GM19023 (cell line): ENCODE measurements around the gene ZKSCAN8.

Source experiments
- ATAC-seq: cut with Tn5 transposase; IDR thresholded peaks from one replicate; pipeline ENCODE4 v1.9.1; 2021; ENCODE audit warnings: mild to moderate bottlenecking, moderate library complexity; ENCODE audit not compliant: unreplicated experiment

Gene ZKSCAN8

DNA sequence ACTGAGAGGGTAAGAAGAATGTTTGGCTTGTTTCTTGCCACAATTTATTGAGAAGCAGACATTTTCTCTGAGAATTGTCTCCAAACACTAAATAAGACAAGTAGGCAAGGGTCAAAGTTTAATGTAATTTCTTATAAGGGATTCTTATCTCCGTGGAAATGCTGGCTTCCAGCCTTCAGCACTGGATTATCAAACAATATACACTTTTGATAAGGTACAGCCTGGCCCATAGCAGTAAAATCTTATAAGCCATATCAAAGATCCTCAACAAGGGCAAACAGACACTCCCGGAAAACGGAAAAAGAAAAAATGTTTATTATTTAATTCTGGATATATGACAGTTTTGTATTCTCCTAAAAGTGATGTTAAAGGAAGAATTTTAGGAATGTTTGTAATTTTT is 64.8 kb downstream of the ZKSCAN8 start:
- no peak for ATAC-seq

- no peak for ATAC-seq
Observed at GRCh38 chr6:28206928-28207509, 65.3 kb downstream of the ZKSCAN8 start.

DNA sequence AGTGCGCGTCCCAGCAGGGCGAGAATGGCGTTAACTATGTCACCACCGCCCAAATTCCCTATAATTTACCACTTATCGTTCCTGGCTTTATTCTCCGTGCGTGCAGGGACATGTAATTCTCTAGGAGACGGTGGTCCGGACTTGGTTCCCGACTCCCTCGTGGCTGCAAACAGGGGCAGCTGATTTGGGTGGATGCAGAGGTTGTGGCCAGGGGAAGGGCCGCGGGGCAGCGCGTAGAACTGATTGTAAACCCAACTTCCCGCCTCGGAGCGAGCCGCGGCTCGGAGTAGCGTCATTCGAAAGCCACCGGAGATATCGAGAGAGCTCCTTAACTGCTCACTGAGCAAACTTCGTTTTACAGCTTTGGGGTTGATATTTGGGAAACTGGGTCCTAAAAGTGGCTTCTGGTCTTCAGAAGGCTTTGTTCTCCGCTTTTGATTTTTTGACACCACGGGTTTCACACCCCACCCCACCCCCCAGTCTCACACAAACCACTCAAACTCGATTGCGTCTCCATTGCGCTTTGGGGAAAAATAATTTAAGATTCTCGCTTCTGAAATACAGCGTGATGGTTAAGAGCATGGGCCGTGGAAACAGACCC is 65.9 kb downstream of the ZKSCAN8 start:
- ATAC-seq = no peak

GRCh38 chr6:28208111-28208659 is 66.5 kb downstream of the ZKSCAN8 start:
- no peak for ATAC-seq
